ENCODE data around the gene TRPM8.

GRCh38 chr2:233928594-233929351, 11.6 kb downstream of the TRPM8 start:
- TF ChIP-seq CTCF (IDR thresholded peaks at IDR 0.05 in 4 of 5, conservative IDR thresholded peaks at IDR 0.05 in 1 of 5) (no peak), POLR2A (IDR thresholded peaks at IDR 0.05) (no peak)
